D721Med (cell line): Measurements from ENCODE around the gene SLC26A11.

Experiments
- DNase-seq: peaks from one replicate; pipeline ENCODE4 v3.0.0; 2011; ENCODE audit warnings: low spot score; ENCODE audit not compliant: insufficient read length
- FAIRE-seq: peaks from 2 replicates; lab custom pipeline; 2011; peaks lifted over from hg19 to GRCh38; lab: Jason Lieb, UNC
- TF ChIP-seq, protein P1 (sequence below): IDR thresholded peaks from 2 replicates; pipeline ENCODE4 v1.5.1; 2012; ENCODE audit warnings: mild to moderate bottlenecking, control low read depth; ENCODE audit not compliant: insufficient read depth; ENCODE audit errors: missing control alignments

Gene SLC26A11

GRCh38 chr17:80187515-80187941, 32.7 kb upstream of the SLC26A11 start:
- TF ChIP-seq, protein P1, sequence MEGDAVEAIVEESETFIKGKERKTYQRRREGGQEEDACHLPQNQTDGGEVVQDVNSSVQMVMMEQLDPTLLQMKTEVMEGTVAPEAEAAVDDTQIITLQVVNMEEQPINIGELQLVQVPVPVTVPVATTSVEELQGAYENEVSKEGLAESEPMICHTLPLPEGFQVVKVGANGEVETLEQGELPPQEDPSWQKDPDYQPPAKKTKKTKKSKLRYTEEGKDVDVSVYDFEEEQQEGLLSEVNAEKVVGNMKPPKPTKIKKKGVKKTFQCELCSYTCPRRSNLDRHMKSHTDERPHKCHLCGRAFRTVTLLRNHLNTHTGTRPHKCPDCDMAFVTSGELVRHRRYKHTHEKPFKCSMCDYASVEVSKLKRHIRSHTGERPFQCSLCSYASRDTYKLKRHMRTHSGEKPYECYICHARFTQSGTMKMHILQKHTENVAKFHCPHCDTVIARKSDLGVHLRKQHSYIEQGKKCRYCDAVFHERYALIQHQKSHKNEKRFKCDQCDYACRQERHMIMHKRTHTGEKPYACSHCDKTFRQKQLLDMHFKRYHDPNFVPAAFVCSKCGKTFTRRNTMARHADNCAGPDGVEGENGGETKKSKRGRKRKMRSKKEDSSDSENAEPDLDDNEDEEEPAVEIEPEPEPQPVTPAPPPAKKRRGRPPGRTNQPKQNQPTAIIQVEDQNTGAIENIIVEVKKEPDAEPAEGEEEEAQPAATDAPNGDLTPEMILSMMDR: no peak

DNA sequence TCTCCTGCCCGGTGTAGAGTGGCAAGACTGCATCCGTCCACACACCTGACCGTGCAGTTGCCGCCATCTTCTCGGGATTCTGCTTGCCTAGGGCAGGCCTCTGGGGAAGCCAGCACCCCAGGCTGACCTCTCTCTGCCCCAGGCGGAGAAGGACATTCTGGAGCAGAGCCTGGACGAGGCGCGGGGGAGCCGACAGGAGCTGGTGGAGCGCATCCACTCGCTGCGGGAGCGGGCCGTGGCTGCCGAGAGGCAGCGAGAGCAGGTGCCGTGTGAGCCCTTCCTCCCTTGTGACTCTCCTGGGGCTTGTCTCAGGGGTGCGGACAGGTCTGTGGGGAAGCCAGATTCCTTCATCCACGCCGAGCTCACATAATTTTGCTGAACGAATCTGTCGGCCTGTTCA, 30.6 kb upstream of the SLC26A11 start:
- DNase-seq: no peak
- TF ChIP-seq, protein P1: no peak
- FAIRE-seq: no peak

More at GRCh38 chr17:80187515-80187941, 32.7 kb upstream of the SLC26A11 start:
- FAIRE-seq (no peak), DNase-seq (no peak)

GRCh38 chr17:80190716-80191115, 29.5 kb upstream of the SLC26A11 start:
- TF ChIP-seq, protein P1: no peak
- no peak for DNase-seq
- FAIRE-seq: no peak

DNA sequence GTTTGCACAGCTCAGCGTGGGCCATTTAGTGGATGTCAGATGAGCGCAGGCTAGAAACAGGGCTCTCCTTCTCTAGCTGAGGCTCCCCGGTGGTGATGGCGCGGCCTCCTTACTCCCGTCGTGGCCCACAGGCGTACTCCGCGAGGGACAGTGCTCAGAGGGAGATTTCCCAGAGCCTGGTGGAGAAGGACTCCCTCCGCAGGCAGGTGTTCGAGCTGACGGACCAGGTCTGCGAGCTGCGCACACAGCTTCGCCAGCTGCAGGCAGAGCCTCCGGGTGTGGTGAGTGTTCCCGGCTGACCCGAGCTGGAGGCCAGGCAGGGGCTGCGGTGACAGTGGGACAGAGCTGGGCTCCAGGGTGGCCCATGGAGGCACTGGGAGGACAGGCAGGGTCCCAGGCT, 29.0 kb upstream of the SLC26A11 start:
- FAIRE-seq (no peak), DNase-seq (no peak)
- TF ChIP-seq, protein P1: no peak

- FAIRE-seq (no peak), DNase-seq (no peak)
- TF ChIP-seq, protein P1: no peak
Measured at GRCh38 chr17:80191865-80192661, 28.2 kb upstream of the SLC26A11 start.

DNA sequence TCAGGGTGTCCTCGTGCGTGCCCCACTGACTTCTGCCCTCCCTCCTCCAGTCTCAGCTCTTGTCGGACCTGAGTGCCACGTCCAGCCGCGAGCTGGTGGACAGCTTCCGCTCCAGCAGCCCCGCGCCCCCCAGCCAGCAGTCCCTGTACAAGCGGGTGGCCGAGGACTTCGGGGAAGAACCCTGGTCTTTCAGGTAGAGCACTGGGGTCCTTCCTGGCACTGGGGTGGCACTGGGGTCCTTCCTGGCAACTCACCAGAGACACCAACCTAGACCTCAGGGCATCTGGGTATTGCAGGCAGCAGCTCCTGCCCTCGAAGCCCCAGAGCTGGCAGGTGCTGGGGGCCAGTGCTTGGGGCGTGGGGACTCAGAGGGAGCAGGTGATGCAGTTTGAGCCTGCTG, 25.1 kb upstream of the SLC26A11 start:
- TF ChIP-seq, protein P1: no peak
- no peak for FAIRE-seq

More for the DNA sequence above, 25.1 kb upstream of the SLC26A11 start:
- DNase-seq: no peak
